ENCODE measurements around the gene CXCL17. TPM values are rescaled to one million over a fixed set of nuclear protein-coding genes. Genes with fewer than 3 reads are reported as not detected.
"Not testable (repeated sequence)": the region's sequence is repeated elsewhere in the genome, so short reads cannot be mapped to it uniquely, and the experiment has no call there.

CXCL17 gene
- total RNA-seq, 1 experiment from 2014 or later, result not detected

DNA sequence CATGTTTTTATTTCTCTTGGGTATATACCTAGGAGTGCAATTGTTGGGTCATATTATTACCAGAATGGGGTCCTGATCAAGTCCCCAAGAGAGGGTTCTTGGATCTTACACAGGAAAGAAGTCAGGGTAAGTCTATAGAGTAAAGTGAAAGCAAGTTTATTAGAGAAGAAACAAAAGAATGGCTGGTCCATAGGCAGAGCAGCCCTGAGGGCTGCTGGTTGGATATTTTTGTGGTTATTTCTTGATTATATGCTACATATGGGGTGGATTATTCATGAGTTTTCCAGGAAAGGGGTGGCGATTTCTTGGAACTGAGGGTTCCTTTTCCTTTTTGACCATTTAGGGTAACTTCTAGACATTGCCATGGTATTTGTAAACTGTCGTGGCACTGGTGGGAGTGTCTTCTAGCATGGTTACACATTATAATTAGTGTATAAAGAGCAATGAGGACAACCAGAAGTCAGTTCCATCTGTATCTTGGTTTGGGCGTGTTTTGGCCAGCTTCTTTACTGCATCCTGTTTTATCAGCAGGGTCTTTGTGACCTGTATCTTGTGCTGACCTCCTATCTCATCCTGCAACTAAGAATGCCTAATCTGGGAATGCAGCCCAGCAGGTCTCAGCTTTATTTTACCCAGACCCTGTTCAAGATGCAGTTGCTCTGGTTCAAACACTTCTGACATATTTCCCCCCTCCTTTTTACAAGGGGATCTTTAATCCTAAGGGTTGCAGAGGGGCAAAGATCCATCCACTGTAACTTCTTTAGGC is 44.5 kb upstream of the CXCL17 start:
- peaks cover 22 to 30% of the 10 kb centered on the region in 2 experiments for H3K4me1 Mint-ChIP-seq
- H4K5ac ChIP-seq (ENCODE audit: insufficient read length, low read depth, low read length), result no peak overlapping the region
- no CpG with 5 or more reads among the region's 3 CpGs for WGBS (ENCODE audit: extremely low coverage, insufficient read length, low lambda C conversion rate)
- H3K9me3 ChIP-seq (ENCODE audit: control insufficient read depth, low read depth, low read length), result no peaks in the 10 kb centered on the region
- no peak overlapping the region for H2AK5ac ChIP-seq (ENCODE audit: insufficient read length, low read length)
- H3K4me2 ChIP-seq (ENCODE audit: insufficient read depth, insufficient read length, low read length), result no peak overlapping the region
- no peak overlapping the region for H3K27ac ChIP-seq (ENCODE audit: insufficient read length, low read depth, low read length)
- no peak overlapping the region for H3K18ac ChIP-seq (ENCODE audit: insufficient read length, low read depth, low read length)
- no peak overlapping the region for H3K14ac ChIP-seq (ENCODE audit: insufficient read depth, low read length)
- H3K4me3 Mint-ChIP-seq, result no peak overlapping the region
- no peaks in the 10 kb centered on the region for H3K23me2 ChIP-seq (ENCODE audit: insufficient read length, low read depth, low read length, poor library complexity, severe bottlenecking)
- no peaks in the 10 kb centered on the region for H3K4me1 ChIP-seq (ENCODE audit: insufficient read depth, low read length)
- no peak overlapping the region for H2BK20ac ChIP-seq (ENCODE audit: low read depth, low read length, poor library complexity, severe bottlenecking)
- no peaks in the 10 kb centered on the region for H3K27me3 ChIP-seq (ENCODE audit: insufficient read depth, low read length)
- no peaks in the 10 kb centered on the region for H3K79me1 ChIP-seq (ENCODE audit: insufficient read depth, low read depth, low read length, poor library complexity, severe bottlenecking)
- no peak overlapping the region for H2BK5ac ChIP-seq (ENCODE audit: insufficient read length, low read length)
- H3K4ac ChIP-seq (ENCODE audit: low read depth, low read length), result no peak overlapping the region
- TF ChIP-seq, protein P1, sequence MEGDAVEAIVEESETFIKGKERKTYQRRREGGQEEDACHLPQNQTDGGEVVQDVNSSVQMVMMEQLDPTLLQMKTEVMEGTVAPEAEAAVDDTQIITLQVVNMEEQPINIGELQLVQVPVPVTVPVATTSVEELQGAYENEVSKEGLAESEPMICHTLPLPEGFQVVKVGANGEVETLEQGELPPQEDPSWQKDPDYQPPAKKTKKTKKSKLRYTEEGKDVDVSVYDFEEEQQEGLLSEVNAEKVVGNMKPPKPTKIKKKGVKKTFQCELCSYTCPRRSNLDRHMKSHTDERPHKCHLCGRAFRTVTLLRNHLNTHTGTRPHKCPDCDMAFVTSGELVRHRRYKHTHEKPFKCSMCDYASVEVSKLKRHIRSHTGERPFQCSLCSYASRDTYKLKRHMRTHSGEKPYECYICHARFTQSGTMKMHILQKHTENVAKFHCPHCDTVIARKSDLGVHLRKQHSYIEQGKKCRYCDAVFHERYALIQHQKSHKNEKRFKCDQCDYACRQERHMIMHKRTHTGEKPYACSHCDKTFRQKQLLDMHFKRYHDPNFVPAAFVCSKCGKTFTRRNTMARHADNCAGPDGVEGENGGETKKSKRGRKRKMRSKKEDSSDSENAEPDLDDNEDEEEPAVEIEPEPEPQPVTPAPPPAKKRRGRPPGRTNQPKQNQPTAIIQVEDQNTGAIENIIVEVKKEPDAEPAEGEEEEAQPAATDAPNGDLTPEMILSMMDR (conservative IDR thresholded peaks at IDR 0.05), result no peak
- no peak overlapping the region for H4K8ac ChIP-seq (replicated peaks; ENCODE audit: insufficient read length, low read depth, low read length)
- H2AFZ ChIP-seq (ENCODE audit: low read length), result no peak overlapping the region
- no peak overlapping the region for H2BK12ac ChIP-seq (ENCODE audit: insufficient read length, low read depth, low read length)
- H3K9ac ChIP-seq (ENCODE audit: extremely low read depth, insufficient read length, low read length), result no peak overlapping the region
- H2BK120ac ChIP-seq (ENCODE audit: low read depth, low read length, poor library complexity, severe bottlenecking), result no peak overlapping the region
- no peak overlapping the region for H3T11ph ChIP-seq (ENCODE audit: low read length)
- no peak for DNase-seq
- H4K20me1 ChIP-seq (ENCODE audit: control insufficient read depth, insufficient read depth, insufficient read length), result no peaks in the 10 kb centered on the region
- H3K23ac ChIP-seq (ENCODE audit: insufficient read length, low read depth, low read length), result no peak overlapping the region
- no peaks in the 10 kb centered on the region; the same call in 1 of the 2 replicates for H3K27me3 Mint-ChIP-seq (ENCODE audit: low read depth)
- peaks cover 0 to 2% of the 10 kb centered on the region in 2 experiments; a peak in 1 of 5 replicates for H3K9me3 Mint-ChIP-seq
- no peaks in the 10 kb centered on the region for H3K79me2 ChIP-seq (ENCODE audit: insufficient read depth, low read length)
- no peak overlapping the region for H3K56ac ChIP-seq (ENCODE audit: insufficient read length, low read depth, low read length)
- H2BK15ac ChIP-seq (ENCODE audit: low read depth, low read length), result no peak overlapping the region
- H3K36me3 Mint-ChIP-seq (ENCODE audit: insufficient read depth in 1 of 3, low read depth in 3 of 3), result no peaks in the 10 kb centered on the region
- no peak overlapping the region; a peak in 1 of 7 replicates for H3K27ac Mint-ChIP-seq
- no peak overlapping the region for H4K91ac ChIP-seq (ENCODE audit: insufficient read length, low read depth, low read length)

DNA sequence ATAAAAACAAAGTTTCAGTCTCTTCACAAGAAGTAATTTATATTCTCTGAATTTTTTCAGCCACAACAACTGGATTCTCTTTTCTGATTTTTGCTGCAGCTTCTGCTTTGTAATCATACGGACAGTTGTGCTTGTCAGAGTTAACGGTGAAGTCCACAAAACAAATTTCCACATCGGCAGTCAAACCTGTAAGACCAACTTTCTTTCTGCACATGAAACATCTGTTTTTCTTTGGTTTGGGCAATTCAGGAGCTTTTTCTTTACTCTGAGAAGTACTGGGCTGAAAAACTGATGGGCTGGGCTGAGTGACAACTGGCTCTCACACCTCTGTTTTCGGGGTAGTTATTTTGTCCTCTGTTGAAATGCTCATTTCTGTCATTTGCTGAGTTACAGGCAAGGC is 42.3 kb upstream of the CXCL17 start:
- H4K8ac ChIP-seq (replicated peaks; ENCODE audit: insufficient read length, low read depth, low read length); H3K9ac ChIP-seq (ENCODE audit: extremely low read depth, insufficient read length, low read length); H2BK120ac ChIP-seq (ENCODE audit: low read depth, low read length, poor library complexity, severe bottlenecking); H3K9me3 ChIP-seq (ENCODE audit: control insufficient read depth, low read depth, low read length); H3K27ac ChIP-seq (ENCODE audit: insufficient read length, low read depth, low read length); H3T11ph ChIP-seq (ENCODE audit: low read length); H2BK15ac ChIP-seq (ENCODE audit: low read depth, low read length); H3K9me3 Mint-ChIP-seq; DNase-seq; H3K23me2 ChIP-seq (ENCODE audit: insufficient read length, low read depth, low read length, poor library complexity, severe bottlenecking); H3K36me3 Mint-ChIP-seq (ENCODE audit: insufficient read depth in 1 of 3, low read depth in 3 of 3); H3K14ac ChIP-seq (ENCODE audit: insufficient read depth, low read length); H4K91ac ChIP-seq (ENCODE audit: insufficient read length, low read depth, low read length); H3K18ac ChIP-seq (ENCODE audit: insufficient read length, low read depth, low read length); H2BK20ac ChIP-seq (ENCODE audit: low read depth, low read length, poor library complexity, severe bottlenecking); H4K20me1 ChIP-seq (ENCODE audit: control insufficient read depth, insufficient read depth, insufficient read length); H3K79me2 ChIP-seq (ENCODE audit: insufficient read depth, low read length); H3K4me2 ChIP-seq (ENCODE audit: insufficient read depth, insufficient read length, low read length); H3K27me3 Mint-ChIP-seq (ENCODE audit: low read depth); H3K79me1 ChIP-seq (ENCODE audit: insufficient read depth, low read depth, low read length, poor library complexity, severe bottlenecking); H2AFZ ChIP-seq (ENCODE audit: low read length); H2BK5ac ChIP-seq (ENCODE audit: insufficient read length, low read length); H3K27me3 ChIP-seq (ENCODE audit: insufficient read depth, low read length); H3K4me3 Mint-ChIP-seq; H4K5ac ChIP-seq (ENCODE audit: insufficient read length, low read depth, low read length); H3K56ac ChIP-seq (ENCODE audit: insufficient read length, low read depth, low read length); H3K4ac ChIP-seq (ENCODE audit: low read depth, low read length); H3K4me1 ChIP-seq (ENCODE audit: insufficient read depth, low read length); H3K23ac ChIP-seq (ENCODE audit: insufficient read length, low read depth, low read length); H2BK12ac ChIP-seq (ENCODE audit: insufficient read length, low read depth, low read length); H2AK5ac ChIP-seq (ENCODE audit: insufficient read length, low read length): not testable (repeated sequence)
- Mint-ChIP-seq H3K27ac (0 out of 7 replicates have a peak overlapping the region, but pooled peaks of 1 of the 3 experiments have one; percentile 29), H3K4me1 (peaks cover 29 to 35% of the 10 kb centered on the region in 2 experiments)
- WGBS (ENCODE audit: extremely low coverage, insufficient read length, low lambda C conversion rate), result no CpG with 5 or more reads among the region's 4 CpGs

Measured in H9 (cell line).